Tongue (tissue), 2 donors: Measurements from ENCODE around the gene UGT1A6. TPM values are rescaled to one million over a fixed set of nuclear protein-coding genes. Genes with fewer than 3 reads are reported as not detected.

Source experiments
- DNase-seq: peaks from one replicate; pipeline ENCODE4 v3.0.0-alpha.2; 2015
- total RNA-seq: library from RNA; depleted of rRNA; stranded (reverse); fragments of >200 nt; gene quantifications from one replicate; pipeline ENCODE4 v1.2.3, GENCODE V29; 2014

UGT1A6 gene
- total RNA-seq, 1 donor from 2014 or later, result 9.6 TPM

DNA sequence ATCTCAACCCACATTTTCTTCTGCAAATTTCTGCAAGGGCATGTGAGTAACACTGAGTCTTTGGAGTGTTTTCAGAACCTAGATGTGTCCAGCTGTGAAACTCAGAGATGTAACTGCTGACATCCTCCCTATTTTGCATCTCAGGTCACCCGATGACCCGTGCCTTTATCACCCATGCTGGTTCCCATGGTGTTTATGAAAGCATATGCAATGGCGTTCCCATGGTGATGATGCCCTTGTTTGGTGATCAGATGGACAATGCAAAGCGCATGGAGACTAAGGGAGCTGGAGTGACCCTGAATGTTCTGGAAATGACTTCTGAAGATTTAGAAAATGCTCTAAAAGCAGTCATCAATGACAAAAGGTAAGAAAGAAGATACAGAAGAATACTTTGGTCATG, 75.4 kb downstream of the UGT1A6 start:
- DNase-seq, result no peak

DNA sequence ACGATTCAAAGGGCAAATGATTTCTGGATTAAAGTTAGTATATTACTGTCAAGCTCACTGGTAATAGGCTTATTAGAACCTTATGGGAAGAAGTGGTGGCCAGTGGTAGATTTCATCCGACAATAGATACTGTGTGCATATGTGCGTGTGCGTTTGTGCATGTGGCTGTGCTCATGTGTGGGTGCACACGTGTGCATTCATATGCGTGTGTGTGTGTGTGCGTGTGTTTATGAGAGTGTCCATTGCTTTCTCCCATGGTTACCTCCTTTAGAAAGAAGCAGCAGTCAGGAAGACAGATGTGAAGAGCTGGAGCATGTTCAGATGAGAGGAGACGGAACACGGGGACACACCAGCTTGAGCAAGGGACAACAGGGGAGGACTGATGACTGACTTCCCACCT, 76.6 kb downstream of the UGT1A6 start:
- no peak for DNase-seq

DNA sequence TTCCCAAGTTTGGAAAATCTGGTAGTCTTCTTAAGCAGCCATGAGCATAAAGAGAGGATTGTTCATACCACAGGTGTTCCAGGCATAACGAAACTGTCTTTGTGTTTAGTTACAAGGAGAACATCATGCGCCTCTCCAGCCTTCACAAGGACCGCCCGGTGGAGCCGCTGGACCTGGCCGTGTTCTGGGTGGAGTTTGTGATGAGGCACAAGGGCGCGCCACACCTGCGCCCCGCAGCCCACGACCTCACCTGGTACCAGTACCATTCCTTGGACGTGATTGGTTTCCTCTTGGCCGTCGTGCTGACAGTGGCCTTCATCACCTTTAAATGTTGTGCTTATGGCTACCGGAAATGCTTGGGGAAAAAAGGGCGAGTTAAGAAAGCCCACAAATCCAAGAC, 79.5 kb downstream of the UGT1A6 start:
- DNase-seq, result no peak

DNA sequence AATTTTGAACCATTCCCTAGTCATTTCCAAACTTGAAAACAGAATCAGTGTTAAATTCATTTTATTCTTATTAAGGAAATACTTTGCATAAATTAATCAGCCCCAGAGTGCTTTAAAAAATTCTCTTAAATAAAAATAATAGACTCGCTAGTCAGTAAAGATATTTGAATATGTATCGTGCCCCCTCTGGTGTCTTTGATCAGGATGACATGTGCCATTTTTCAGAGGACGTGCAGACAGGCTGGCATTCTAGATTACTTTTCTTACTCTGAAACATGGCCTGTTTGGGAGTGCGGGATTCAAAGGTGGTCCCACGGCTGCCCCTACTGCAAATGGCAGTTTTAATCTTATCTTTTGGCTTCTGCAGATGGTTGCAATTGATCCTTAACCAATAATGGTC, 79.9 kb downstream of the UGT1A6 start:
- no peak for DNase-seq

DNA sequence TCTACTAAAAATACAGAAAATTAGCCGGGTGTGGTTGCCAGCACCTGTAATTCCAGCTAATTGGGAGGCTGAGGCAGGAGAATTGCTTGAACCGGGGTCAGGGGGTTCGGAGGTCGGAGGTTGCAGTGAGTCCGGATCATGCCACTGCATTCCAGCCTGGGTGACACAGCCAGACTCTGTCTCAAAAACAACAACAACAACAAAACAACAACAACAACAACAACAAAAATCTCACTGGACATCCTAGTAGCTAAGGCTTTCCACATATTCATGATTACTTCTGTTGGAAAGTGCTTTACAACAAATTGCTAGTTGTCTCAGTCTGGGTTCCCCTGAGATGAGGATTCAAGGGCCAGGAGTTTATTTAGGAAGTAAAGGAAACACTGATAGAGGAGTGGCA, 81.2 kb downstream of the UGT1A6 start:
- no peak for DNase-seq

DNA sequence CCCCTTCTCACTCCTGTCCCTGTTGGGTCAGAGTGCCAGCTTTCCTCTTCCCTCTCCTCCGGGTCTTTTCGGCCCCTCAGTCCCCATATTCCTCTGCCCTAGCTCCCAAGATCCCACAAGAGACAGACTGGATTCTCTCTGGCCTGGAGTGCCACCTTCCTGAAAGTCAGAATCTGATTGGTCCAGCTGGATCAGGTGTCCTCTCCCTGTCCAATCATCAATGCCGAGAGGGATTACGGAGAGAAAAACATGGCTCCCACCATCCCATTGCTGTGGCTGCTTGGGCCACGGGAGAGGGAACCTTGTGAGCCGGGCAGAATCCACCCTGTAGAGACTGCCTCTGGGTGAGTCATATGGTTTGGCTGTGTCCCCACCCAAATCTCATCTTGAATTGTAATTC, 82.7 kb downstream of the UGT1A6 start:
- DNase-seq, result no peak

DNA sequence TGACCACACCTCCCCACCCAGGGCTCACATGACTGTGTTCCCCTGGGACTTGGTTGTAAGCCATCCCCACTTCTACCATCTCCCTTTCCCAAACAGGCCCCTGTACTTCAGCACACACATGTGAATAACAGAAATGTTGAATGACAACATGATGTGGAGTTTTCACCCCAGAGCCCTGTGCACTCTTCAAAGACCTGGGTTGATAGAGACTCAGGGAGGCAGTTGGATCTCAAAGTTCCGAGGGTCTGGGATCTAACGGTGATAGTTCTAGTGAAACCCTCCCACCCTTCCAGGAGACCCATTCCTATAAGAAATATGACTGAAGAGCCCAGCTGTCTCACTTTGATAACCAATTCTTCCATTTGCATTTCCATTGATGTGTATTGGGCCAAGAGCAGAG, 85.3 kb downstream of the UGT1A6 start, which contains the start of gene MROH2A:
Gene MROH2A, plus strand, starts transcription at position 301 of the 400 bp plus-strand sequence. CDS start 1,029 bp downstream, outside the sequence.
- no peak for DNase-seq

DNA sequence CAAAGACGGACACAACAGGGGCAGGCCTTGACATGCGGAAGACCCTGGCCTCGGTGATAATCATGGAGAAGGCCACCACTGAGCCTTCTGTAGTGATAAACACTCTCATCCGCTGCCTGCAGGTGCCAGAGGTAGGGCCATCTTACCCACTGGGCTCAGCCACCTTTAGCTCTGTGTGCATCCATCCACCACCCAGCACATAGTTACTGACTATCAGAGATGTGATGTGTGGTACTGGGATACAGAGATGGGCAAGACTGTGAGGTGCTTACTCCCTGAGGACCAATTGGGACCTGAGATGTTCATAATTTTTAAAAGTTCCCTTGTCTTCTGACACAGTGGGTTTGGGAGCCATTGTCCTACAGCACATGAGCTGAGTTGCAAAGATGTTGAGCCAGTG, 87.0 kb downstream of the UGT1A6 start:
- DNase-seq, result no peak

DNA sequence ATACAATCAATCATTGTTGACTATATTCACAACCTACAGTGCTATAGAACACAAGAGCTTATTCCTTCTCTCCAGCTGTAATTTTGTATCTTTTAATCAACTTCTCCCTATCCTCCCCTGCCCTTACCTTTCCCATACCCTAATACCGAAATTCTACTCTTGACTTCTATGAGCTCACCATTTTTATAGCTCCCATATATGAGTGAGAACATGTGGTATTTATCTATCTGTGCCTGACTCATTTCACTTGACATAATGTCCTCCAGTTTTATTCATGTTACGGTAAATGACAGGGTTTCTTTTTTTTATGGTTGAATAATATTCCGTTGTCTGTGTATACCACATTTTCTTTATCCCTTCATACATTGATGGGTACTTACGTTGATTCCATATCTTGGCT, 88.1 kb downstream of the UGT1A6 start:
- no peak for DNase-seq

DNA sequence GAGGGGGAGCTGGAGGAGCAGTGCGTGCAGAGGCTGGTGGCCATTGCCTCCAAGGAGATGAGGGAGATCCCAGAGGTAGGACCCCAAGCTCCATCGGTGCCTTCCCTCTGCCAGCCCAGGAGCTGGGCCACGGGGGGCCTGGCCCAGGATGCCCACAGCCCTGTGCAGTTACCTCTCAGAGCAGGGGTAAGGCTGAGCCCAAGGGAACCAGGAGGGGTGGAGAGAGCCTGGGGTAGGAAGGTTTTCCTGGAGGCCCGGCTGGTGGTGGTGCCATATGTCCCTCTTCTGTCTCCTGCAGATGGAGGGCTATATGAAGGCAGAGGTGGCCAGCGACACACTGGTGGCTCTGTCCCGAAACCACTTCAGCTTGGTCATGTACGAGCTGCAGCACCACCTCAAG, 96.9 kb downstream of the UGT1A6 start:
- no peak for DNase-seq

DNA sequence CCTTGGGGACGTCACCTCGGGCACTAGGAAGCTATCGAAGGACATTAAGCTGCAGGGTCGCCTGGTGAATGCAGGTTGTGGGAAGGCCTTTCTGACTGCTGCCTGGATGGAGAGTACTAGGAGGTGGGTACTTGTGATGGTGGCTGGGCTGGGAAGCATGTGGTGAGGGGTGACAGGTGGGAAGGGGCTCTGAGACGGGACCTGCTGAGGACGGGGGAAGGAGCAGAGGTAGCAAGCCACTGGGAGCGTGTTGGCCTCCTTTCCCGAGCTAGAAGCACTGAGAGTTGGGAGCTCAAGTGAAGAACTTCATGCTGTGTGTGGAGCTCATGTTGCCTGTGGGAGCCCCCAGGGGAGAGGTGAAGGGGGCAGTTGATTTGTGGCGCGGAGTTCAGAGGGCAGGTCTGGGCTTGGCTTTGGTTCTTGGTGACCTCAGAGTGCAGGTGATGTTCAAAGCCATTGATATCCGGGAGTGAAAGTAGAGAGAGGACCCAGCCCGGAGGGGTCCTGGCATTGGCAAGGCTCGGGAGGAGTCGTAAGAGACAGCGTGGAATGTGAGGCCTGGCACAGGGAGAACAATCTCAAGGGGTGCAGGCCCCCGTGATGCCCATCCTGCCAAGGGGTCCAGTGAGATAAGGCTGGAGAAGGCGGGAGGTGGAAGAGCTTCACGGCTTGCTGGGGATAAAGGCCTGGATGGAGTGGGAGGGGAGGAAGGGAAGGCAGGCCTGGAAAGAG, 98.6 kb downstream of the UGT1A6 start:
- DNase-seq, result no peak

DNA sequence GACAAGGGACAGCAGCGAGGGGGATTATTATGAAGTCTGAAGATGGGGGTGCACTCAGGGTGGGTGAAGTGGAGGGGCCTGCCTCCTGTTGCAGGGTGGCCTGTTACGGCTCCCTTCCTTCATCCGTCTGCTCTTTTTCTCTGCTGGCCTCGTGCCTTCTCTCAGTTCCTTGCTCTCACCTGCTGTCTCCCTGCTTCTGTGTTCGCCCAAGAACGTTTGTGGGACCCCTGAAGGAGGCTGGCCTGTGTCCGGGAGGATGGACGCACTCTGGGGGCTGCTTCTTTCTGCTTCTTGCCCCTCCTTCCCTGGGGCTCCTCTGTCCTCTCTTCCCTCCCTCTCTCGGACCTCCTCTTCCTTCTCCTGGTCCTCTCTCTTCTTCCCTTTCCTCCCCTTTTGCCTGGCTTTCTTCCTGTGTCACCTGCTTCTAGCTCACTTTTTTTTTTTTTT, 99.2 kb downstream of the UGT1A6 start:
- DNase-seq, result no peak

DNA sequence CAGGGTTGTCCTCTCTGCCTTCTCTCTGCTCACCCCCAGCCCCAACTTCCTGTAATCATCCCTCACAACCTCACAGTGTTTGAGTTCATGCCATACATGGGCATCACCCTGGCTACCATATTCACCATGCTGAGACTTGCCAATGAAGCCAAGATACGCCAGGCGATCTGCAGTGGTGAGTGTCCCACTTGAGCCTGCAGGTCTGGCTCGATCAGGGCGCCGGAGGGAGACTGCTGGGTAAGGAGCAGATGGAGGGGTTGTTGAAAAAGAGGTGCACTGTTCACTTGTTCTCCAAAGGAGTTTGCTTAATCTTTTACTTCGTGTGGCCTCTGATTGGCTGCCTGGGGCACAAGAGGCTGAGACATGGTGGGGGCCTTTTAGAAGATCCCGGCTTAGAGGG, 100.0 kb downstream of the UGT1A6 start:
- no peak for DNase-seq

DNA sequence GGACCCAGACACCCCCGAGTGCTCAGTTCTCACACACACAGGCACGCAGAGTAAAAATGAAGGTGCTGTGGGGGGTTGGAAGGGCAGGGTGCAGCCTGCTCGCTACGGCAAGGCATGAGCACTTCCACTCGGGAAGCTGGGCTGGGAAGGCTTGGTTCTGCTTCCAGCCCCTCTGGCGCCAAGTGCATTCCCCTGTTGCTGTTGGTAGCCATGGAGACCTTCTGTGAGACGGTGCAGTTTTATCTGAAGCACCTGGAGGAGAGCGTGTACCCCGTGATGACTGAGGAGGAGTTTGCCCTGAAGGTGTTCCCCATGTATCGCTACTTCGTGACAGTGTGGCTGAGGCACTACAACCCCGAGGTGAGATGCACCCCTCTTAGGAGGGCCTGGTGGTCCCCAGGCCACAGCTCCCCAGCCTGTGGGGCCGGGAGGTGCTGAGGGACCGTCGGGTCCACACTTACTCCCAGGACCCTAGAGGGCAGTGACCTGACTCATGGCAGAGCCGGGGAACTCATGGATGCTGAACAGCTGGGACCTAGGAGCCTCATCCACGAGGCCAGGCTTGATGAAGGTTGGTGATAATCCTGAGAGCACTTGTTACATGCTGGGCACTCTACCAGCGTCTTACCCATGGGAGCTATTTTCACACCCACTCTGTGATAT, 100.9 kb downstream of the UGT1A6 start:
- no peak for DNase-seq

DNA sequence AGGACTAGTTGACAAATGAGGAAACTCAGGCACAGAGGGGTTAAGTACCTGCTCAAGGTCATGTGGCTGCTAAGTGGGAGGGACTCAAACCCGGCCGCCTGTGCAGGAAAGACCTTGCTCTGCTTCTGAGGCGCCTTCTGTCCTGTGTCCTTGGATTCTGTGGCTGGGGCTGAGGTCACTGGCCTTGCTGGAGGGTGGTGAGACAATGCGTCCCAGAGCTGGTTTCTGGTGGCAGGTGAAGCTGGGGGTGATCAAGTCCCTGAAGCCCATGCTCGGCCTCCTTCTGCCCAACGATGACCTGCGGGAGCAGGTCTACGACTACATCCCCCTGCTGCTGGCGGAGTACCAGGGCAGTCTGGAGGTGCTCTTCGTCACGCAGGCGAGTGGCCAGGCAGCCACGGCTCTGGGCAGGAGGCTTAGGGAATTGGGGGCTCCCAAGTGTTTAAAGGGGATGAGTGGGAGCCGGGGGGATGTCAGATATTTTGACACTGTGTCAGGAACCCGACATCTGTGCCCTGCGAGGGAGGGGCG, 101.5 kb downstream of the UGT1A6 start:
- no peak for DNase-seq

DNA sequence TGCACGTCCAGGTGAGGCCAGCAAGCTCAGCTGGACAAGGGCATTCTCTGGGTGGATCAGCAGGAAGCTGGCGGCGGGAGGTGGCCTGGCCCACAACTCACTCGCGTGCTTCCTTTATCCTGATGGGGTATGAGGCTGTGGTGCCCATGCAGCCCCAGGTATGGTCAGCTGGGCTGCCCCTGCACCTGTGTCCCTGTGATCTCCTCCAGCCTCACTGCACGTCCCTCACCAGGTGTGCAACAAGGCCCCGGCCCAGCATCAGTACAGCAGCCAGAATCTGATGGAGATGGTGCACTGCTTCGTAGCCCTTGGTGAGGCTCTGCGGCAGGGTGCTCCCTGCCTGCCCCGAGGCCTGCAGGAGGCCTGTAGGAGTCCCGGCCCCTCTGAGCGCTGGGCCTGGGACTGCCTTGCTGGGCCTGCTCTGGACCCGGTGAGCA, 103.1 kb downstream of the UGT1A6 start:
- DNase-seq, result no peak

DNA sequence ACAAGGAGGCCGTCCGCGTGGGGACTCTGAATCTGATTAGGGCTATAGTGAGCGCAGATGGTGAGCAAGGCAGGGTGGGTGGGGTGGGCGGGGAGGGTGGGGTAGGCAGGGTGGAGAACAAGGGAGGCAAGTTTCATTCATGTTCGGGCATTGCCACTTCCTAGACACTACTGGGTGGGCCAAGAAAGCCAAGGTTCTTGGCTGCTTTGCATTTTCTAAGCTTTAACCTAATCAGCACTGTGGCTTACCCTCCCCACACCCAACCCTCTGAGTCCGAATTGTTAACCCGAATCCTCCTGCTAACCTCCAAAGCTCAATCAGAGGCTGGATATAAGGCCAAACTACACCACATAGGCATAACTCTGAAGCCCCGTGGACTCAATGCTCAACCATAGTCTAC, 103.6 kb downstream of the UGT1A6 start:
- no peak for DNase-seq

DNA sequence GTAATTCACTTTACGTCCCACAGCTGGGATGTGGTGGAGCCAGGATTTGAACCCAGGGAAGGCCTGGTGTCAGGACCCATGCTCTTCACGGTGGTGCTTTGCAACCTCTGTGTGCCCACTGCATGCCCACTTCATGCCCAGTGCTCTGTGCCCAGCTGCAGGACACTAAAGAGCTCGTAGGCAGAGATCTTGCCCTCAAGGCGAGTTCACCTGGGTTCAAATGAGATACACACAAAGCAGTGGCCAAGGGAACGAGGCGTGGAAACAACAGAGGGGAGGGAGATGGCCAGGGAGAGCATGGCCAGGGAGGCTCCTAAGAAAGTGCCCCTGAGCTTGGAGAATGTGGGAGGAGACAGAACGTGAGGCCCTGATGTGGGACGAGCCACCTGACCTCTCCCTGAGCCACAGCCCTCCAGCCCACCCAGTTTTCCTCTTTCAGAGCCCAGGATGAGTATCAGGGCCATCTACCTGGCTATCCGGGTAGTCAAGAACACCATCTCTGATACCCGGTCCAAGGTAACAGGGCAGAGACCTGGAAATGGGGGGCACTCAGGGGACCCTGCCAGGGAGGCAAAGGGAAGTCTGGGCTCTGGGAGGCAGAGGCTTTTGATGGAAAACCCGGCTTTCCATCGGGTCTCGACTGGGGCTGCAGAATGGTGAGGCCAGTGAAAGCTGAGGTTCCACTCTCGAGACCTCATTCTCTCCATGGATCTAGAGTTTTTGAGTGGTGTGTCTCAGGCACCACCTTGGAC, 105.8 kb downstream of the UGT1A6 start:
- DNase-seq, result no peak

DNA sequence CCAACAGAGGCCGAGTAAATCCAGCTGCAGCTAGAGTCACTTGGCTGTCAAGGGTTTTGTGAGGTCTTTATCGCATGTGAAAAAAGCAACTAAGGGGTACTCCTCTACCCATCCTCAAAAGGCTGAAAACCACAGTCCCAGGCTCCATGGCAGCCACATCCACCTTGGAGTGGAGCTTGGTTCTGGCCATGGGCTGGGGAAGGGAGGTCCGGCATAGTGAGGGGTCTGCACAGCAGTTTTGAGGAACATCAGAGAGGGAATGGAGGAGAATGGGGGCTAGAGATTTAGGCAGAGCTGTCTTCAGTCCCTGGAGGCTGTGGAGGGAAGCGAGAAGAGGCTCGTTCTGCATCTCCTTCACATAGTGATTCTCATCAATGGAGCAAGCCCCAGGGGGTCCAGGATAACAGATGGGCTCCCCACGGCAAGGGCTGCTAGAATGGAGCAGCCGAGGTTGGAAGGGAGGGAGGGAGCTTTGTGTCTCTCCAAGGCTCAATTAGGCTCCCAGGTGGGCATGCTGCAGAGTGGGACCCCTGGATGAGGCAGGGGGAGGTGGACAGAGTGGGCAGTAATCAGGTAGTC, 106.5 kb downstream of the UGT1A6 start:
- no peak for DNase-seq

DNA sequence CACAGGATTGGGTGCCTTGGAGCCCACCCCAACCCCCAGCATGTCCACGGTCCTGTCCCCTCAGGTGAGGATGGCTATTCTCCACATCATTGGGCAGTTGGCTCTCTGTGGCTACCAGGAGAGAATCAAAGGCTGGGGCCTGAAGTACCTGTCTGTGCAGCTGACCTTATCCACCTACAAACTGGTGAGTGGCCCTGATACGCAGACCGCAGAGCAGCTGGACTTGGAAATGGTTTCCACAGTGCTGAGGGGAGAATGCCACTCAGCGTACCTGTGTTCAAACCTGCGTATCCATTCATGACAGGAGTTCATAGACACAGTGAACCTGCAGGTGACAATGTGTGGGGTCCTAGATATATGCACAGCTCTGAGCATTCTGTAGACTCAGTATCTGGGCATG, 107.0 kb downstream of the UGT1A6 start:
- DNase-seq, result no peak

DNA sequence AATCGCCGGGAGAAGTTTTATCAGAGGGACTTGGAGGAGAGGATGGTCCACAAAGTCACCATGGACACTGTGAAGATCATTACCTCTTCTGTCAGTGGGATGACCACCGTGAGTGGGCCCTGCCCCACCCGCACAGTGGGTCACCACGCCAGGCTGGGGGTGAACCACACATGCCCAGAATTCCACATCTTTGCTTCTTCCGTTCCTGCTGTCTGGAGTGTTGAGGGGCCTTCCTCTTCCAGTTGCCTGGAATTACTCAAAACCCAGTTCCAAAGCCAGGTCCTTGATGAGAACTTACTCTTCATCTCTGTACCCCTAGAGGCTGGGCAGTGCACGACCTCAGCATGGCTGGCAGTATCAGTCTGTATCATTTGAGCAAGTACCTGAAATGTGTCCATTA, 107.5 kb downstream of the UGT1A6 start:
- DNase-seq, result no peak

DNA sequence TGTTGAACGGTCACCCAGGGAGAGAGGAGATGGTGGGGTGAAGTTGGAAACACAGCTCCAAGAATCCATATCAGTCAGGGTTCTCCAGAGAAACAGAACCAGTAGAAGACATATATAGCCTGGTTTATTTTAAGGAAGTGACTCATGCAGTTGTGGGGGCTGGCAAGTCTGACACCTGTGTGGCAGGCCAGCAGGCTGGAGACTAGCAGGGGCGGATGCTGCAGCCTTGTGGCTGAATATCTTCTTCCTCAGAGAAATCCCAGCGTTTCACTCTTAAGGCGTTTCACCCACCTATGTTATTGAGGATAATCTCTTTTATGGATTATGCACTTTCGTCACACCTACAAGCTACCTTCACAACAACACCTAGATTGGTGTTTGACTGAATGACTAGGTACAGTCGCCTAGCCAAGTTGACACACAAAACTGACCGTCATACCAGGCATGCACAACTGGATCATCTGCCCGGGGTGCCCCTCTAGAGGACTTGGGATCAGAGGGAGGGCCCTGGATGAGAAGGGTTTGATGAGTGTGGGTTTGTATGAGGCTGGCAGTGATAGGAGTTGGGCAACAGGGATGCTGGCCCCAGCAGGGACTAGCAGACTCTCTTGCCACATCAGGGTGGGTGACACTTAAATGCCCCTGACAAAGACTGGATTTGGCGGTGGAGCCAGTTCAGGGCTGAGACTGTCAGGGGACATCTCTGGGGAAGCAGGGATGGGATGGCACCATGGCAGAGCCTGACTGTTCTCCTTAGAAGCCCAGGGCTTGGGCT, 108.9 kb downstream of the UGT1A6 start:
- DNase-seq, result no peak
